CD14-positive monocyte (primary cell): ENCODE results near the gene TOMM40L. TPM values are rescaled to one million over a fixed set of nuclear protein-coding genes. Genes with fewer than 3 reads are reported as not detected.

Source experiments
- DNase-seq, 3 donors: peaks; one replicate each; pipeline ENCODE4 v3.0.0-alpha.2; 2011 to 2022
- H2AFZ ChIP-seq: 2 replicates; pipeline ENCODE4 v1.6.0; 2012; ENCODE audit warnings: mild to moderate bottlenecking, low read depth, low read length, inconsistent platforms; ENCODE audit not compliant: insufficient read depth, poor library complexity, severe bottlenecking
- H3K27ac ChIP-seq, 2 donors: 1 replicate in 1 of 2; 2 replicates in 1 of 2; pipeline ENCODE4 v1.5.1; 2012 to 2013; ENCODE audit warnings: low read length in 2 of 2, control low read depth in 1 of 2, inconsistent platforms in 1 of 2, low read depth in 1 of 2, mild to moderate bottlenecking in 1 of 2
- H3K27me3 ChIP-seq, 2 donors: one replicate each; pipeline versions ENCODE4 v1.6.0 to v1.6.1; 2011 to 2013; ENCODE audit warnings: low read length in 2 of 2; ENCODE audit not compliant: control insufficient read depth in 2 of 2, insufficient read depth in 2 of 2
- H3K36me3 ChIP-seq, 2 donors: replicated peaks in 1 of 2; 1 replicate in 1 of 2; 2 replicates in 1 of 2; pipeline versions ENCODE4 v1.5.1 to v1.6.1; 2012 to 2013; ENCODE audit warnings: low read length in 2 of 2, control low read depth in 1 of 2, inconsistent platforms in 1 of 2, mild to moderate bottlenecking in 1 of 2; ENCODE audit not compliant: insufficient read depth in 2 of 2, control insufficient read depth in 1 of 2
- H3K4me1 ChIP-seq, 2 donors: 1 replicate in 1 of 2; 2 replicates in 1 of 2; pipeline versions ENCODE4 v1.5.1 to v1.6.1; 2012 to 2013; ENCODE audit warnings: low read length in 2 of 2, control low read depth in 1 of 2, inconsistent platforms in 1 of 2, mild to moderate bottlenecking in 1 of 2, moderate library complexity in 1 of 2; ENCODE audit not compliant: insufficient read depth in 2 of 2, control insufficient read depth in 1 of 2
- H3K4me2 ChIP-seq: replicated peaks from 2 replicates; pipeline ENCODE3; 2012; ENCODE audit warnings: low read length, moderate library complexity, mild to moderate bottlenecking; ENCODE audit not compliant: poor library complexity, severe bottlenecking; ENCODE audit errors: extremely low read depth
- H3K4me3 ChIP-seq, 3 experiments: fragments of 200-600 bp in 1 of 3; sonication (generic) in 1 of 3; replicated peaks in 1 of 3; 1 replicate in 2 of 3; 2 replicates in 1 of 3; pipeline ENCODE4 v1.5.1; 2011 to 2013; ENCODE audit warnings: low read length in 3 of 3, mild to moderate bottlenecking in 3 of 3, control low read depth in 2 of 3, low read depth in 2 of 3, inconsistent platforms in 1 of 3, moderate library complexity in 1 of 3
- H3K79me2 ChIP-seq: 2 replicates; pipeline ENCODE4 v1.6.0; 2012; ENCODE audit warnings: mild to moderate bottlenecking, control low read depth, inconsistent platforms, low read length, moderate library complexity; ENCODE audit not compliant: insufficient read depth
- H3K9ac ChIP-seq: 2 replicates; pipeline ENCODE4 v1.6.0; 2017; ENCODE audit warnings: low read length, mild to moderate bottlenecking; ENCODE audit not compliant: insufficient read depth, poor library complexity, severe bottlenecking
- H3K9me3 ChIP-seq, 2 donors: replicated peaks in 1 of 2; 1 replicate in 1 of 2; 2 replicates in 1 of 2; pipeline versions ENCODE4 v1.5.1 to v1.6.1; 2012 to 2013; ENCODE audit warnings: low read length in 2 of 2, control low read depth in 1 of 2; ENCODE audit not compliant: control insufficient read depth in 1 of 2, insufficient read depth in 1 of 2
- H4K20me1 ChIP-seq: 2 replicates; pipeline ENCODE4 v1.6.0; 2012; ENCODE audit warnings: mild to moderate bottlenecking, low read length, control low read depth, moderate library complexity; ENCODE audit not compliant: insufficient read depth
- H3K27ac Mint-ChIP-seq, 7 donors: one replicate each; pipeline ENCODE4 v1.8.0; 2020; ENCODE audit warnings: mild to moderate bottlenecking in 7 of 7, mixed read lengths in 7 of 7, moderate library complexity in 6 of 7, inconsistent platforms in 2 of 7
- H3K27me3 Mint-ChIP-seq, 3 donors: one replicate each; pipeline ENCODE4 v1.8.0; 2021 to 2022; ENCODE audit warnings: low read depth in 3 of 3, mild to moderate bottlenecking in 3 of 3, mixed read lengths in 3 of 3, moderate library complexity in 3 of 3, inconsistent platforms in 1 of 3
- H3K36me3 Mint-ChIP-seq, 2 donors: one replicate each; pipeline ENCODE4 v1.8.0; 2020; ENCODE audit warnings: mixed read lengths in 2 of 2, inconsistent platforms in 1 of 2, mild to moderate bottlenecking in 1 of 2
- H3K4me1 Mint-ChIP-seq: one replicate; pipeline ENCODE4 v1.8.0; 2020; ENCODE audit warnings: mild to moderate bottlenecking, mixed read lengths
- H3K4me3 Mint-ChIP-seq, 2 donors: one replicate each; pipeline ENCODE4 v1.8.0; 2020; ENCODE audit warnings: mild to moderate bottlenecking in 2 of 2, mixed read lengths in 2 of 2, moderate library complexity in 1 of 2
- H3K9me3 Mint-ChIP-seq, 7 donors: one replicate each; pipeline ENCODE4 v1.8.0; 2020 to 2022; ENCODE audit warnings: mixed read lengths in 7 of 7, mild to moderate bottlenecking in 6 of 7, moderate library complexity in 6 of 7, inconsistent platforms in 2 of 7
- WGBS: methylation state at CpG from one replicate; pipeline ENCODE4 v1.1.5; 2013; ENCODE audit warnings: missing lambda C conversion rate; ENCODE audit not compliant: insufficient coverage; 5-methylcytosine and 5-hydroxymethylcytosine counted together
- intact Hi-C, 2 donors: fragments of 100-400 bp; cut with micrococcal nuclease; formaldehyde crosslinking; loops; one replicate each; pipeline versions ENCODE4 v1.15.0 to v1.15.1; 2023
- polyA plus RNA-seq, 3 donors: library from polyadenylated mRNA; depleted of rRNA in 1 of 3; unstranded in 2 of 3; stranded (reverse) in 1 of 3; fragments of 300-500 nt in 2 of 3; fragments of >200 nt in 1 of 3; fragmentation: Illumina TruSeq in 2 of 3; gene quantifications; 1 replicate in 2 of 3; 2 replicates in 1 of 3; pipeline ENCODE4 v1.2.3, GENCODE V29; 2012 to 2021
- TF ChIP-seq, protein P1 (sequence below): fragments of 200-600 bp; IDR thresholded peaks from one replicate; pipeline ENCODE4 v1.8.0; 2022; ENCODE audit warnings: antibody characterized with exemption, mild to moderate bottlenecking

The TOMM40L gene
- polyA plus RNA-seq, 3 donors, result 3.8 to 31.5 (median 5.2) TPM

- H3K79me2 ChIP-seq, result no peaks in the 10 kb centered on the region
- peaks cover 2 to 10% (median 10%) of the 10 kb centered on the region in 3 donors for H3K27me3 Mint-ChIP-seq
- no peaks in the 10 kb centered on the region for H4K20me1 ChIP-seq
- TF ChIP-seq, protein P1, sequence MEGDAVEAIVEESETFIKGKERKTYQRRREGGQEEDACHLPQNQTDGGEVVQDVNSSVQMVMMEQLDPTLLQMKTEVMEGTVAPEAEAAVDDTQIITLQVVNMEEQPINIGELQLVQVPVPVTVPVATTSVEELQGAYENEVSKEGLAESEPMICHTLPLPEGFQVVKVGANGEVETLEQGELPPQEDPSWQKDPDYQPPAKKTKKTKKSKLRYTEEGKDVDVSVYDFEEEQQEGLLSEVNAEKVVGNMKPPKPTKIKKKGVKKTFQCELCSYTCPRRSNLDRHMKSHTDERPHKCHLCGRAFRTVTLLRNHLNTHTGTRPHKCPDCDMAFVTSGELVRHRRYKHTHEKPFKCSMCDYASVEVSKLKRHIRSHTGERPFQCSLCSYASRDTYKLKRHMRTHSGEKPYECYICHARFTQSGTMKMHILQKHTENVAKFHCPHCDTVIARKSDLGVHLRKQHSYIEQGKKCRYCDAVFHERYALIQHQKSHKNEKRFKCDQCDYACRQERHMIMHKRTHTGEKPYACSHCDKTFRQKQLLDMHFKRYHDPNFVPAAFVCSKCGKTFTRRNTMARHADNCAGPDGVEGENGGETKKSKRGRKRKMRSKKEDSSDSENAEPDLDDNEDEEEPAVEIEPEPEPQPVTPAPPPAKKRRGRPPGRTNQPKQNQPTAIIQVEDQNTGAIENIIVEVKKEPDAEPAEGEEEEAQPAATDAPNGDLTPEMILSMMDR, result no peak
- 0% methylated on average over 1 of the region's 3 CpGs for WGBS
- H3K27me3 ChIP-seq, result no peaks in the 10 kb centered on the region
- peaks cover 12 to 16% of the 10 kb centered on the region in 2 donors for H3K4me1 ChIP-seq
- H3K36me3 Mint-ChIP-seq, result no peaks in the 10 kb centered on the region
- no peaks in the 10 kb centered on the region for H3K9me3 ChIP-seq
- H3K4me1 Mint-ChIP-seq, result peaks cover 10% of the 10 kb centered on the region
- H3K4me3 ChIP-seq, result no peak overlapping the region
- no peaks in the 10 kb centered on the region for H3K36me3 ChIP-seq
- intact Hi-C loops, result no loop called here
- H3K9ac ChIP-seq, result no peak overlapping the region
- peak; percentile 26 to 61 (median 55) for DNase-seq
- H2AFZ ChIP-seq, result no peak overlapping the region
- peaks cover 0 to 3% (median 0%) of the 10 kb centered on the region in 7 donors for H3K9me3 Mint-ChIP-seq
- no peak overlapping the region for H3K27ac Mint-ChIP-seq
- H3K4me2 ChIP-seq, result no peak overlapping the region
- no peak overlapping the region for H3K27ac ChIP-seq
- no peak overlapping the region for H3K4me3 Mint-ChIP-seq
Observed at GRCh38 chr1:161267321-161267720, 41.5 kb downstream of the TOMM40L start.

DNA sequence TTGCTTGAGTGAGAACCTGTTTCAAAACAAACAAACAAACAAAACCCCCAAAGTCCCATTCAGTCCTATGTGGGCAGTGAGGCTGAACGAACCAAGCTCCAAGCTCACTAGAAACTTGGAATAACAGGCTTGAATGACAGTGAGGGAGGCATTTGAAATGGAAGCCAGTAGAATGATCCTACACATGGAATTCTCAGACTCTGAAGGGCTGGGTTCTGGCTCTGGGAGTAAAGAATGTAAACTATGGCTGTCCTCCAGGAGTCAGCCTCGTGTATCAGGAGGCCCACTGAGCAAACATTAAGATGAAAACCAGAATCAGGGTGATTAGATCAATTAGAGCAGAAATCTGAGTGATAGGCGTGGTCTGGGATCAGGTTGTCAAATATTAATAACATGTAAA lies 47.5 kb downstream of the TOMM40L start:
- Histone ChIP-seq H3K4me1 (peaks cover 0 to 2% of the 10 kb centered on the region in 2 donors), H4K20me1 (no peaks in the 10 kb centered on the region), H2AFZ (no peak overlapping the region), H3K9ac (no peak overlapping the region), H3K79me2 (no peaks in the 10 kb centered on the region), H3K27ac (no peak overlapping the region), H3K9me3 (no peaks in the 10 kb centered on the region), H3K4me2 (no peak overlapping the region), H3K27me3 (no peaks in the 10 kb centered on the region), H3K4me3 (no peak overlapping the region), H3K36me3 (no peaks in the 10 kb centered on the region)
- peaks cover 6 to 16% (median 13%) of the 10 kb centered on the region in 3 donors for H3K27me3 Mint-ChIP-seq
- TF ChIP-seq, protein P1, result no peak
- no peaks in the 10 kb centered on the region for H3K36me3 Mint-ChIP-seq
- H3K4me3 Mint-ChIP-seq, result no peak overlapping the region
- H3K4me1 Mint-ChIP-seq, result no peaks in the 10 kb centered on the region
- H3K9me3 Mint-ChIP-seq, result peaks cover 0 to 5% (median 0%) of the 10 kb centered on the region in 7 donors
- intact Hi-C loops, result no loop called here
- DNase-seq, result no peak
- no CpG with 5 or more reads among the region's 3 CpGs for WGBS
- H3K27ac Mint-ChIP-seq, result no peak overlapping the region
